ENCODE results near the gene RFTN1. TPM values are rescaled to one million over a fixed set of nuclear protein-coding genes. Genes with fewer than 3 reads are reported as not detected.

RFTN1 gene
- total RNA-seq, 1 donor from 2014 or later: 6.4 TPM

DNA sequence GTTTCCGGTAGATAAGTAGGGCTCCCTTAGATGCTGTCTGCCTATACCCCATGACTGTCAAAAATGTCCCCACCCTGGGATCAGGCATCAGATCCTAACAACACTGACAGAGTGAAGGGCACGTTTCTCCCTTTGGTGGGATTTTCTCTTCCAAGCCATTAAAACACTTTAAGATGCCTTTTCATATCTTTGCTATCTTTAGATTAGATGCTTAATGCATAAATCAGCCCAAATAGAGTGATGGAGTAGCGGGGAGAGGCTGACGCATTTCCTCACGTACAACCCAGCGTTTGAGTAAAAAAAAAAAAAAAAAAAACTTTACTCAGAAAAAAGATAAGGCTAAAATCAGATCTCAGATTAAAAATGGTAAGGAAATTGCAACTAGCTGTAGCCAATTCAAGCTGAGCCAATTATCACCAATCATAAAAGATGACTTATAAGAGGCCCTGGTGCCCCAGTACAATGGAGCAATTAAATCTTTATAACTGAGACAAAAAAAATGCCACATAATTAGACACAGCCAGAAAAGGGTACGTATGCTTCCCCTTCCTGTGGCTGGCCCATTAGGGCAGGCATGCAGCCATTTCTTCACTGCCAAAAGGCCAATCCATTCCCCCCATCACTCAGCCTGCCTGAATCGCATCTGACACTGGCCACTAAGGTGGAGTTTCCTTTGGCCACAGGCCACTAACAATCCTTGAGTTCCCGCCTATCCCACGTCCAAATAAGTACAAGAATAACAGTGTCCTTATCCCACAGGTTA is 45.0 kb downstream of the RFTN1 start:
- peaks cover 7% of the 10 kb centered on the region for H3K4me1 Mint-ChIP-seq (ENCODE audit: low read depth, unreplicated experiment)
- peaks cover 11% of the 10 kb centered on the region for H3K36me3 Mint-ChIP-seq (ENCODE audit: unreplicated experiment)
- no peak for TF ChIP-seq CTCF (IDR thresholded peaks at IDR 0.05; ENCODE audit: partially characterized antibody, unreplicated experiment)
- no peak overlapping the region for H3K27ac Mint-ChIP-seq (ENCODE audit: unreplicated experiment)
- peaks cover 3% of the 10 kb centered on the region for H3K9me3 Mint-ChIP-seq (ENCODE audit: unreplicated experiment)
- no peak for DNase-seq
- H3K4me3 Mint-ChIP-seq (ENCODE audit: unreplicated experiment): no peak overlapping the region
- H3K27me3 Mint-ChIP-seq (ENCODE audit: unreplicated experiment): peaks cover 2% of the 10 kb centered on the region

DNA sequence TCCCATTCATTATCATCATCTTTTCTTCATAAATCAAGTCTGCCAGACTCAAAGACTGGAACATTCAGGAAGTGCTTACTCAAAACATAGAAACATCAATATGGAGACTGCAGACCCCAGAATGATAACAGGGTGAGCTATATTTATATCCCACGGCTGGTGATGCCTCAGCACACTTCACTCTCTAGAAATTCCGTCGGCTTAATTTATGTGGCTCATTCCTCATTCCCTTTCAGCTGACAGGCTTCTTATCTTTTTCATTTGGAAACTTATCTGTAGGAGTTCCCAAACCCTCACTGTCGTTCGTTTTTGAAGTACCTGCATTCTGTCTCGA is 45.5 kb downstream of the RFTN1 start:
- Mint-ChIP-seq H3K27me3 (ENCODE audit: unreplicated experiment) (peaks cover 2% of the 10 kb centered on the region), H3K4me3 (ENCODE audit: unreplicated experiment) (no peak overlapping the region), H3K36me3 (ENCODE audit: unreplicated experiment) (peaks cover 11% of the 10 kb centered on the region), H3K9me3 (ENCODE audit: unreplicated experiment) (peaks cover 3% of the 10 kb centered on the region), H3K27ac (ENCODE audit: unreplicated experiment) (no peak overlapping the region), H3K4me1 (ENCODE audit: low read depth, unreplicated experiment) (peaks cover 7% of the 10 kb centered on the region)
- DNase-seq: no peak
- no peak for TF ChIP-seq CTCF (IDR thresholded peaks at IDR 0.05; ENCODE audit: partially characterized antibody, unreplicated experiment)

GRCh38 chr3:16467393-16467792 is 46.1 kb downstream of the RFTN1 start:
- Mint-ChIP-seq H3K36me3 (ENCODE audit: unreplicated experiment) (peaks cover 11% of the 10 kb centered on the region), H3K27ac (ENCODE audit: unreplicated experiment) (no peak overlapping the region), H3K9me3 (ENCODE audit: unreplicated experiment) (peaks cover 3% of the 10 kb centered on the region), H3K27me3 (ENCODE audit: unreplicated experiment) (peaks cover 2% of the 10 kb centered on the region), H3K4me1 (ENCODE audit: low read depth, unreplicated experiment) (peaks cover 7% of the 10 kb centered on the region), H3K4me3 (ENCODE audit: unreplicated experiment) (no peak overlapping the region)
- TF ChIP-seq CTCF (IDR thresholded peaks at IDR 0.05; ENCODE audit: partially characterized antibody, unreplicated experiment): no peak
- DNase-seq: no peak

DNA sequence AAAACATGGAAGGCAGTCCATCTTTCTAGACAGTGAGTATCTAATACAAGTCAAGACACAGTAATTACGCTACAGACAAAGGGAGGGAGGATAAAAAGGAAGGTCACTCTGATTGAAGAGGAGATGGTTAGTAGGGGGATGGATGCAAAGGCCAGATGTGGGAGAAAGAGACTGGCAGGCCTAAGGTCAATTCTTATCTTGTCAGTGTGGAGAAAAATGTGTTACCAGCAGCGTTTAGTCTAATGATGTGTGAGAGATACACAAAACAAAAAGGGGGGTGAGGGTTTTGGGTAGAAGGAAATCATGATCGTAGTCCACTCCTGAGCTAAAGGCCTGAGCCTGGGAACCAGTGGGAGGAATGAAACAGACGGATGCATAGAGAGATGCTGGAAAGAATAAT is 46.7 kb downstream of the RFTN1 start:
- DNase-seq: no peak
- no peak overlapping the region for H3K4me3 Mint-ChIP-seq (ENCODE audit: unreplicated experiment)
- H3K4me1 Mint-ChIP-seq (ENCODE audit: low read depth, unreplicated experiment): peaks cover 7% of the 10 kb centered on the region
- H3K27me3 Mint-ChIP-seq (ENCODE audit: unreplicated experiment): peaks cover under 1% of the 10 kb centered on the region
- H3K27ac Mint-ChIP-seq (ENCODE audit: unreplicated experiment): no peak overlapping the region
- H3K9me3 Mint-ChIP-seq (ENCODE audit: unreplicated experiment): peaks cover 3% of the 10 kb centered on the region
- no peak for TF ChIP-seq CTCF (IDR thresholded peaks at IDR 0.05; ENCODE audit: partially characterized antibody, unreplicated experiment)
- H3K36me3 Mint-ChIP-seq (ENCODE audit: unreplicated experiment): peaks cover 11% of the 10 kb centered on the region

GRCh38 chr3:16464511-16465148 is 48.9 kb downstream of the RFTN1 start:
- Mint-ChIP-seq H3K36me3 (ENCODE audit: unreplicated experiment) (no peaks in the 10 kb centered on the region), H3K27ac (ENCODE audit: unreplicated experiment) (no peak overlapping the region), H3K27me3 (ENCODE audit: unreplicated experiment) (no peaks in the 10 kb centered on the region), H3K4me1 (ENCODE audit: low read depth, unreplicated experiment) (peaks cover 10% of the 10 kb centered on the region), H3K9me3 (ENCODE audit: unreplicated experiment) (peaks cover 3% of the 10 kb centered on the region), H3K4me3 (ENCODE audit: unreplicated experiment) (no peak overlapping the region)
- TF ChIP-seq CTCF (IDR thresholded peaks at IDR 0.05; ENCODE audit: partially characterized antibody, unreplicated experiment): no peak
- no peak for DNase-seq
